OCI-LY1 (cell line): Measurements from ENCODE around the gene CELF4.

Source experiments
- EZH2 ChIP-seq: fragments of 200-600 bp; sonication (generic), shearing (Covaris generic); IDR thresholded peaks from 2 replicates; pipeline ENCODE4 v1.8.0; 2017; ENCODE audit warnings: borderline replicate concordance, mixed run types, mild to moderate bottlenecking, antibody characterized with exemption, low read length, moderate library complexity, mixed read lengths
- TF ChIP-seq, protein P1 (sequence below): fragments of 200-600 bp; sonication (generic), shearing (Covaris generic); IDR thresholded peaks from 2 replicates; pipeline ENCODE4 v1.5.1; 2017; ENCODE audit warnings: mild to moderate bottlenecking, antibody characterized with exemption, low read length, moderate library complexity, mixed read lengths

DNA sequence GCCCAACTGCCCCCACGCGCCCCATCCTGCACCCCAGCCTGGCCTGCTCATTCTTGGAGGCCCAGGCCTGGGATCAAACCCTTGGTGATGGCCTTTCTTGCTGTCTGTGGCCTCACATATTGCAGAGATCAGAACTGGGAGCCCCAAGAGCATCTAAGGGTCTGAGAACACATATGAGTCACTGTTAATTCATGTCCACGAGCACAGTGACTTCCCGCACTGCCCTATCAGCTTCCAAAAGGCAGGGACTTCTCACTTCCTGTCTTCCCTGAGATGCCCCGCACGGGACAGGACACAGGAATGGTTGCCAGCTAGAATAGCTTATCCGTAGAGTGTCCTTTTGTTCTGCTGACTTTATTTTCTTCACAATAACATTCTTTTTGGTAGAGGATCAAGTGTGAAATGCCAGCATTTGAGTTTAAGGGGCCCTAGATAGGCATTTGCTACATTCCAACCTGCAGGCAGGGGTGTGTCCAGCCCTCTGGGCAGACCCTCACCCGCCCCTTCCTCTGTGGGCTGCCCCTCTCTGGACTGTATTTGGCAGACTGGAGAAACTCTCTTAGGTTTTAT lies 21.1 kb upstream of the CELF4 start:
- TF ChIP-seq, protein P1, sequence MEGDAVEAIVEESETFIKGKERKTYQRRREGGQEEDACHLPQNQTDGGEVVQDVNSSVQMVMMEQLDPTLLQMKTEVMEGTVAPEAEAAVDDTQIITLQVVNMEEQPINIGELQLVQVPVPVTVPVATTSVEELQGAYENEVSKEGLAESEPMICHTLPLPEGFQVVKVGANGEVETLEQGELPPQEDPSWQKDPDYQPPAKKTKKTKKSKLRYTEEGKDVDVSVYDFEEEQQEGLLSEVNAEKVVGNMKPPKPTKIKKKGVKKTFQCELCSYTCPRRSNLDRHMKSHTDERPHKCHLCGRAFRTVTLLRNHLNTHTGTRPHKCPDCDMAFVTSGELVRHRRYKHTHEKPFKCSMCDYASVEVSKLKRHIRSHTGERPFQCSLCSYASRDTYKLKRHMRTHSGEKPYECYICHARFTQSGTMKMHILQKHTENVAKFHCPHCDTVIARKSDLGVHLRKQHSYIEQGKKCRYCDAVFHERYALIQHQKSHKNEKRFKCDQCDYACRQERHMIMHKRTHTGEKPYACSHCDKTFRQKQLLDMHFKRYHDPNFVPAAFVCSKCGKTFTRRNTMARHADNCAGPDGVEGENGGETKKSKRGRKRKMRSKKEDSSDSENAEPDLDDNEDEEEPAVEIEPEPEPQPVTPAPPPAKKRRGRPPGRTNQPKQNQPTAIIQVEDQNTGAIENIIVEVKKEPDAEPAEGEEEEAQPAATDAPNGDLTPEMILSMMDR: no peak
- TF ChIP-seq EZH2: no peak
